BJ (cell line): ENCODE measurements around the gene NXT1. TPM values are rescaled to one million over a fixed set of nuclear protein-coding genes. Genes with fewer than 3 reads are reported as not detected.

Experiments
- CTCF ChIA-PET: fragments of 350-600 bp; formaldehyde crosslinking; extraction: SDS; loops from one replicate; lab custom pipeline; 2021; ENCODE audit warnings: antibody characterized with exemption, inconsistent platforms; lab: Yijun Ruan, JAX
- POLR2A ChIA-PET: fragments of 300-600 bp; sonication (Branson Sonifier 250); formaldehyde crosslinking; extraction: SDS; loops from one replicate; lab custom pipeline; 2021; ENCODE audit warnings: antibody characterized with exemption; lab: Charles Lee
- DNase-seq: peaks from one replicate; pipeline ENCODE4 v3.0.0-alpha.2; 2011; ENCODE audit warnings: low read depth
- H3K27me3 ChIP-seq: 2 replicates; pipeline ENCODE4 v1.6.0; 2011; ENCODE audit warnings: low read length; ENCODE audit not compliant: control insufficient read depth, insufficient read depth
- H3K36me3 ChIP-seq: 2 replicates; pipeline ENCODE4 v1.5.1; 2011; ENCODE audit warnings: low read length; ENCODE audit not compliant: control insufficient read depth, insufficient read depth
- H3K4me3 ChIP-seq: 2 replicates; pipeline ENCODE4 v1.5.1; 2011; ENCODE audit warnings: low read depth, mild to moderate bottlenecking, control low read depth, low read length
- polyA plus RNA-seq: library from polyadenylated mRNA; depleted of rRNA; stranded (reverse); fragments of >200 nt; gene quantifications from 2 replicates; pipeline ENCODE4 v1.2.3, GENCODE V29; 2011
- TF ChIP-seq, protein P1 (sequence below): IDR thresholded peaks from 2 replicates; pipeline ENCODE4 v1.5.1; 2011; ENCODE audit warnings: low read depth, mild to moderate bottlenecking, control low read depth, inconsistent platforms, low read length, moderate library complexity; ENCODE audit not compliant: insufficient read depth

The NXT1 gene
- polyA plus RNA-seq, 1 experiment = 24.2 TPM

DNA sequence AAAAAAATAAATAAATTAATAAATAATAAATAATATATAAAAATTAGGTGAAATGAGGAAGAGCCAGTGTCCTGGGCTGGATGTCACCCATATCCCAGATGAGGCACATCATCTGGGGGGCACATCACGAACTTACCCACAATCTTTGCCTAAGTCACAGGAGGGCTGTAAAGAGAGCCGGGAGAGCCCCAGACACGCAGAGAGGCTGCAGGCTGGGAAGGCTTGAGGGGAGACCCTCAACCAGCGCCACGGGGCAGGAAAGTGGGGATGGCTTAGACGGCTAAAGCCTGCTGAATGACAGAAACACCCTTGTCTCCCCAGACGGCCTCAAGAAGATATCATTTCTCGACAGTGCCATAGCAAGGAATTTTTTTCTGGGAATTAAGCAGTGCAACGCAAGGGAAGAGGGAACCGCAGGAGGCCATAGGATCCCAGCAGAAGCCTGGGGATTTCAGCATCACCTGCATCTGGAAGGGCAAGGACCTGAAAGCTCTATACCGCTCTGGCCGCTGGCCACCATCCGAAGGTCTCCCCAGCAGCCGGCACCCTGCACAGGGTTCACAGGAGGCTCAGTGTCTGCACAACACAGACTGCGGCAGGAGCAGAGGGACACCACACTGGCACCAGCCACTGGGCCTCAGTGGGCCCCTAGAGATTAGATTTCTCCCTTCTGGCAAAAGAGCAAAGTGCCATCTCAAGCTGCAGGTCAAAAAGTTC, 22.8 kb upstream of the NXT1 start:
- ChIA-PET POLR2A (no interaction called here), CTCF (no interaction called here)
- H3K4me3 ChIP-seq = no peak overlapping the region
- no peaks in the 10 kb centered on the region for H3K27me3 ChIP-seq
- H3K36me3 ChIP-seq = no peaks in the 10 kb centered on the region
- TF ChIP-seq, protein P1, sequence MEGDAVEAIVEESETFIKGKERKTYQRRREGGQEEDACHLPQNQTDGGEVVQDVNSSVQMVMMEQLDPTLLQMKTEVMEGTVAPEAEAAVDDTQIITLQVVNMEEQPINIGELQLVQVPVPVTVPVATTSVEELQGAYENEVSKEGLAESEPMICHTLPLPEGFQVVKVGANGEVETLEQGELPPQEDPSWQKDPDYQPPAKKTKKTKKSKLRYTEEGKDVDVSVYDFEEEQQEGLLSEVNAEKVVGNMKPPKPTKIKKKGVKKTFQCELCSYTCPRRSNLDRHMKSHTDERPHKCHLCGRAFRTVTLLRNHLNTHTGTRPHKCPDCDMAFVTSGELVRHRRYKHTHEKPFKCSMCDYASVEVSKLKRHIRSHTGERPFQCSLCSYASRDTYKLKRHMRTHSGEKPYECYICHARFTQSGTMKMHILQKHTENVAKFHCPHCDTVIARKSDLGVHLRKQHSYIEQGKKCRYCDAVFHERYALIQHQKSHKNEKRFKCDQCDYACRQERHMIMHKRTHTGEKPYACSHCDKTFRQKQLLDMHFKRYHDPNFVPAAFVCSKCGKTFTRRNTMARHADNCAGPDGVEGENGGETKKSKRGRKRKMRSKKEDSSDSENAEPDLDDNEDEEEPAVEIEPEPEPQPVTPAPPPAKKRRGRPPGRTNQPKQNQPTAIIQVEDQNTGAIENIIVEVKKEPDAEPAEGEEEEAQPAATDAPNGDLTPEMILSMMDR = no peak
- no peak for DNase-seq

- DNase-seq = no peak
Observed at GRCh38 chr20:23331450-23332350, 18.9 kb upstream of the NXT1 start.

DNA sequence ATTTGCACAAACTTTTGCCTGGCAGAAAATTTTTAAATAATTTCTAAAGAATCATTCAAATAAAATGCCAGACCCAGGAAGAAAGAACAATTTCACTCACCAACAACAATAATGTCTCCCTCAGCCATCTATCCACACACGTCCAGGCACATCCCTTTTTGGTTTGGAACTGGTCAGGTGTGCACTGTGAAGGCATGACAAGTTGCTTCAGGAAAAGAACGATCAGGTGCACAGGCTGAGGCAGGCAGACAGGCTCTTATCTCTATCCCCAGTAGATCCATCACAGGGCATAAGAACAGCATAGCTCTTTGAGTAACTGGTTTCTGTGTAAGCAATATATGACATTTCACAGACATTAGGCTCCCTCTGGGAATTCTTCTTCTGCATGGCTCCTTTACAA, 18.1 kb upstream of the NXT1 start:
- H3K4me3 ChIP-seq = no peak overlapping the region
- no peaks in the 10 kb centered on the region for H3K36me3 ChIP-seq
- POLR2A ChIA-PET = no interaction called here
- CTCF ChIA-PET = interaction anchor here (1.6 kb wide), 1 partner anchor 35 kb away, joined by 3 read pairs; no protein-coding TSS in a partner anchor
- TF ChIP-seq, protein P1 = no peak
- DNase-seq = no peak
- H3K27me3 ChIP-seq = no peaks in the 10 kb centered on the region

More at GRCh38 chr20:23331450-23332350, 18.9 kb upstream of the NXT1 start:
- ChIA-PET CTCF (interaction anchor here (0.6 to 1.6 kb wide), 2 partner anchors 34 to 159 kb away, joined by 3 read pairs; partner anchors contain the start of gene CST8), POLR2A (no interaction called here)
- TF ChIP-seq, protein P1 = no peak
- Histone ChIP-seq H3K27me3 (no peaks in the 10 kb centered on the region), H3K4me3 (no peak overlapping the region), H3K36me3 (no peaks in the 10 kb centered on the region)

- no peak overlapping the region for H3K4me3 ChIP-seq
- no peaks in the 10 kb centered on the region for H3K27me3 ChIP-seq
- TF ChIP-seq, protein P1 = no peak
- ChIA-PET CTCF (no interaction called here), POLR2A (no interaction called here)
- DNase-seq = no peak
- no peaks in the 10 kb centered on the region for H3K36me3 ChIP-seq
Observed at GRCh38 chr20:23334111-23334510, 16.5 kb upstream of the NXT1 start.

- POLR2A ChIA-PET = no interaction called here
- H3K4me3 ChIP-seq = no peak overlapping the region
- DNase-seq = no peak
- TF ChIP-seq, protein P1 = no peak
- H3K36me3 ChIP-seq = no peaks in the 10 kb centered on the region
- CTCF ChIA-PET = no interaction called here
- H3K27me3 ChIP-seq = no peaks in the 10 kb centered on the region
Observed at GRCh38 chr20:23335521-23335920, 15.1 kb upstream of the NXT1 start.
